MM.1S (cell line): ENCODE results near the gene PRODH.
"Not testable (repeated sequence)": the region's sequence is repeated elsewhere in the genome, so short reads cannot be mapped to it uniquely, and the experiment has no call there.

Experiments
- EZH2 ChIP-seq: fragments of 300-600 bp; sonication (generic); optimal IDR thresholded peaks from 2 replicates; pipeline ENCODE3; 2017; ENCODE audit warnings: low read depth, mild to moderate bottlenecking, antibody characterized with exemption, low read length, mixed read lengths
- EZH2phosphoT487 ChIP-seq: fragments of 300-600 bp; sonication (generic); IDR thresholded peaks from 2 replicates; pipeline ENCODE4 v1.6.1; 2018; ENCODE audit warnings: antibody characterized with exemption, low read length
- TF ChIP-seq, protein P1 (sequence below): fragments of 300-600 bp; sonication (generic); IDR thresholded peaks from 2 replicates; pipeline ENCODE4 v1.5.1; 2016; ENCODE audit warnings: antibody characterized with exemption, low read length, mixed read lengths

DNA sequence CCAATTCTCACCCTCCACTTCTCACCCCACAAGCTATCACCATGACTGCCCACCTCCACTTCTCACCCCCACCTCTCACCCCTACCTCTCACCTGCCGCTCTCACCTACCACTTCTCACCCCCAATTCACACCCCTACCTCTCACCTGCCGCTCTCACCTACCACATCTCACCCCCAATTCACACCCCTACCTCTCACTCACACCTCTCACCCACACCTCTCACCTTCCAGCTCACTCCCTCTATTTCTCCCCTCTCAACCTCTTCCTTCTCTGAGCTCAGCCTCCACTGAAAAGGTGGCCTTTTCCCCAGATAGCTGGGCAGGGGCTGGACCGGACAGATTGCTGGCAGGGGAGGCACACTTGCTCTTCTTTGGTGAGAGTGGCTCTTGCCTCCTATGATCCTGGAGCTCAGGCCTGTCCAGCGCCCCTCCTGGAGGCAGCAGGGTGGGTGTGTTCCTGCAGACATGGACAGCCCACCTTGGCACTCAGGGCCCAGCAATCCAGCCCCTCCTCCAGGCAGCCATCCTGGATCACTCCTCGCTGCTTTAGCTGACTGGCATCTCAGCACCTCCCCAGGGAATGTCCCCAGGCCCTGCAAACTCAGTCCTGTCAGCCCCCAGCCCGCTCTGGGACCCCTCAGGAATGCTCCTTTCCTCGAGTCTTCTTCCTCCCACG, 25.7 kb upstream of the PRODH start:
- TF ChIP-seq, protein P1, sequence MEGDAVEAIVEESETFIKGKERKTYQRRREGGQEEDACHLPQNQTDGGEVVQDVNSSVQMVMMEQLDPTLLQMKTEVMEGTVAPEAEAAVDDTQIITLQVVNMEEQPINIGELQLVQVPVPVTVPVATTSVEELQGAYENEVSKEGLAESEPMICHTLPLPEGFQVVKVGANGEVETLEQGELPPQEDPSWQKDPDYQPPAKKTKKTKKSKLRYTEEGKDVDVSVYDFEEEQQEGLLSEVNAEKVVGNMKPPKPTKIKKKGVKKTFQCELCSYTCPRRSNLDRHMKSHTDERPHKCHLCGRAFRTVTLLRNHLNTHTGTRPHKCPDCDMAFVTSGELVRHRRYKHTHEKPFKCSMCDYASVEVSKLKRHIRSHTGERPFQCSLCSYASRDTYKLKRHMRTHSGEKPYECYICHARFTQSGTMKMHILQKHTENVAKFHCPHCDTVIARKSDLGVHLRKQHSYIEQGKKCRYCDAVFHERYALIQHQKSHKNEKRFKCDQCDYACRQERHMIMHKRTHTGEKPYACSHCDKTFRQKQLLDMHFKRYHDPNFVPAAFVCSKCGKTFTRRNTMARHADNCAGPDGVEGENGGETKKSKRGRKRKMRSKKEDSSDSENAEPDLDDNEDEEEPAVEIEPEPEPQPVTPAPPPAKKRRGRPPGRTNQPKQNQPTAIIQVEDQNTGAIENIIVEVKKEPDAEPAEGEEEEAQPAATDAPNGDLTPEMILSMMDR, result not testable (repeated sequence)
- not testable (repeated sequence) for TF ChIP-seq EZH2phosphoT487, EZH2
